ENCODE results near the gene BABAM2. TPM values are rescaled to one million over a fixed set of nuclear protein-coding genes. Genes with fewer than 3 reads are reported as not detected.

Gene BABAM2
- total and polyA plus RNA-seq, 2 of the 4 experiments (the other 2 are of a cell fraction), result 20.9 to 23.1 TPM

DNA sequence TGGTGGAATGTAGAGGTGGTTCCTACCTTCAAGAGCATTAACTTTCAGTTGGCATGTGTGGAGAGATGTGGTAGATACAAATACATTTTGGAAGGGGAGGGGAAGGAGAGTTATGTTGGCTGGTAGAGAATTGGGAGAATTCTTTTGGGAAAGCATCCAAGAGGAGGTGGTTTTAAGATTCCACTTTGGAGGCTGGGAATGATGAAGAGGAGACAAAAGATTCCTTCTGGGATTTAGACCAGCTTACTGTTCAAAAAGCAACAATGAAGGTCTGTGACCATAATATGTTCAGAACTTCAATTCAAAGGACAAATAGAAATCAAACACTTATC lies 381.4 kb downstream of the BABAM2 start:
- no peak for ATAC-seq (ENCODE audit: low read depth)
- CTCF ChIA-PET, result no interaction called here
- Histone ChIP-seq H2AFZ (replicated peaks; ENCODE audit: low read length, poor library complexity) (no peak overlapping the region), H3K4me2 (ENCODE audit: low read depth, low read length) (peak overlapping the region; percentile 63; the same call in 1 of the 2 replicates), H3K18ac (ENCODE audit: low read depth, low read length) (no peak overlapping the region; the same call in 1 of the 2 replicates), H2AK9ac (replicated peaks; ENCODE audit: low read depth, low read length, poor library complexity) (no peak overlapping the region), H4K8ac (ENCODE audit: low read depth in 2 of 2, low read length in 2 of 2) (peak overlapping the region in 1 of 2 experiments; percentile 55; a peak in 1 of 4 replicates), H3K27ac (ENCODE audit: insufficient read depth, low read length) (no peak overlapping the region), H3K4me1 (ENCODE audit: control insufficient read depth, insufficient read depth, low read length) (peaks cover 33% of the 10 kb centered on the region), H2BK20ac (ENCODE audit: low read depth, low read length) (peak overlapping the region; percentile 79; the same call in 1 of the 2 replicates), H3K14ac (replicated peaks; ENCODE audit: low read depth, low read length) (peak overlapping the region; percentile 78), H3K4me3 (ENCODE audit: insufficient read depth, low read depth, low read length) (no peak overlapping the region), H3K9me1 (ENCODE audit: insufficient read depth, low read length) (peaks cover 39% of the 10 kb centered on the region), H3K23ac (ENCODE audit: low read depth, low read length) (no peak overlapping the region), H3K79me1 (ENCODE audit: low read depth in 1 of 2, low read length in 2 of 2) (peaks cover 0 to 10% of the 10 kb centered on the region in 2 experiments; a peak in 1 of 4 replicates), H2BK15ac (ENCODE audit: low read depth, low read length) (peak overlapping the region; percentile 41; the same call in 1 of the 3 replicates), H4K5ac (ENCODE audit: low read depth, low read length) (peak overlapping the region; percentile 6; the same call in 1 of the 2 replicates), H3K56ac (ENCODE audit: extremely low read depth, insufficient read depth, low read length) (no peak overlapping the region), H3K36me3 (ENCODE audit: control insufficient read depth, insufficient read depth, low read length) (no peaks in the 10 kb centered on the region), H4K20me1 (ENCODE audit: insufficient read depth, low read length) (no peaks in the 10 kb centered on the region), H3K4ac (ENCODE audit: low read depth, low read length) (peak overlapping the region; percentile 32; the same call in 1 of the 2 replicates), H3K27me3 (ENCODE audit: control insufficient read depth, insufficient read depth, low read length) (no peaks in the 10 kb centered on the region), H2AK5ac (ENCODE audit: low read depth, low read length) (peak overlapping the region; percentile 51; the same call in 1 of the 2 replicates), H2BK5ac (ENCODE audit: low read depth, low read length, poor library complexity, severe bottlenecking) (peak overlapping the region; percentile 63), H3K9me3 (ENCODE audit: control insufficient read depth, insufficient read depth, low read length) (no peaks in the 10 kb centered on the region), H2BK120ac (ENCODE audit: low read depth, low read length) (peak overlapping the region; percentile 56; the same call in 1 of the 2 replicates), H3K9ac (ENCODE audit: low read depth, low read length) (no peak overlapping the region), H4K91ac (ENCODE audit: insufficient read depth, low read depth, low read length) (no peak overlapping the region)
- DNase-seq, result no peak
- POLR2A ChIA-PET (ENCODE audit: unreplicated experiment), result interaction anchor here (0.6 kb wide), 1 partner anchor 342 kb away, joined by 3 read pairs; no protein-coding TSS in a partner anchor
- intact Hi-C loops (cut with micrococcal nuclease) (no loop called here), in situ Hi-C loops (cut with MboI; ENCODE audit: low sequenced_read_pairs) (no loop called here), dilution Hi-C loops (cut with HindIII; ENCODE audit: low sequenced_read_pairs, unreplicated experiment) (no loop called here)
- TF ChIP-seq MXI1 (IDR thresholded peaks at IDR 0.05; ENCODE audit: borderline replicate concordance, low read depth, low read length), result no peak
- no peak for TF ChIP-seq RAD21 (IDR thresholded peaks at IDR 0.05; ENCODE audit: low read length)
- no peak for TF ChIP-seq CEBPB (IDR thresholded peaks at IDR 0.05; ENCODE audit: low read depth, low read length)
- no peak for TF ChIP-seq MAFK (IDR thresholded peaks at IDR 0.05; ENCODE audit: low read depth, low read length)
- TF ChIP-seq, protein P1, sequence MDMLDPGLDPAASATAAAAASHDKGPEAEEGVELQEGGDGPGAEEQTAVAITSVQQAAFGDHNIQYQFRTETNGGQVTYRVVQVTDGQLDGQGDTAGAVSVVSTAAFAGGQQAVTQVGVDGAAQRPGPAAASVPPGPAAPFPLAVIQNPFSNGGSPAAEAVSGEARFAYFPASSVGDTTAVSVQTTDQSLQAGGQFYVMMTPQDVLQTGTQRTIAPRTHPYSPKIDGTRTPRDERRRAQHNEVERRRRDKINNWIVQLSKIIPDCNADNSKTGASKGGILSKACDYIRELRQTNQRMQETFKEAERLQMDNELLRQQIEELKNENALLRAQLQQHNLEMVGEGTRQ (IDR thresholded peaks at IDR 0.05; ENCODE audit: low read depth, low read length), result no peak
- TF ChIP-seq FOS (IDR thresholded peaks at IDR 0.05; ENCODE audit: low read depth, low read length), result no peak
- no peak for TF ChIP-seq CHD1 (IDR thresholded peaks at IDR 0.05; ENCODE audit: low read depth, low read length)
- TF ChIP-seq, protein P2, sequence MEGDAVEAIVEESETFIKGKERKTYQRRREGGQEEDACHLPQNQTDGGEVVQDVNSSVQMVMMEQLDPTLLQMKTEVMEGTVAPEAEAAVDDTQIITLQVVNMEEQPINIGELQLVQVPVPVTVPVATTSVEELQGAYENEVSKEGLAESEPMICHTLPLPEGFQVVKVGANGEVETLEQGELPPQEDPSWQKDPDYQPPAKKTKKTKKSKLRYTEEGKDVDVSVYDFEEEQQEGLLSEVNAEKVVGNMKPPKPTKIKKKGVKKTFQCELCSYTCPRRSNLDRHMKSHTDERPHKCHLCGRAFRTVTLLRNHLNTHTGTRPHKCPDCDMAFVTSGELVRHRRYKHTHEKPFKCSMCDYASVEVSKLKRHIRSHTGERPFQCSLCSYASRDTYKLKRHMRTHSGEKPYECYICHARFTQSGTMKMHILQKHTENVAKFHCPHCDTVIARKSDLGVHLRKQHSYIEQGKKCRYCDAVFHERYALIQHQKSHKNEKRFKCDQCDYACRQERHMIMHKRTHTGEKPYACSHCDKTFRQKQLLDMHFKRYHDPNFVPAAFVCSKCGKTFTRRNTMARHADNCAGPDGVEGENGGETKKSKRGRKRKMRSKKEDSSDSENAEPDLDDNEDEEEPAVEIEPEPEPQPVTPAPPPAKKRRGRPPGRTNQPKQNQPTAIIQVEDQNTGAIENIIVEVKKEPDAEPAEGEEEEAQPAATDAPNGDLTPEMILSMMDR (conservative IDR thresholded peaks at IDR 0.05; ENCODE audit: low read depth, low read length), result no peak
- BruUV-seq (replicated peaks), result no TSS peak
